Nephron progenitor cell (in vitro differentiated cells): Measurements from ENCODE around the gene PIN4.
A peak's percentile ranks its signal among the peaks of the same experiment; 100 is the strongest.

Experiments
- DNase-seq: peaks from one replicate; pipeline ENCODE4 v3.0.0; 2021
- H3K27ac Mint-ChIP-seq: 2 replicates; pipeline ENCODE4 v1.8.0; 2021; ENCODE audit warnings: mild to moderate bottlenecking, moderate library complexity, mixed read lengths
- H3K27me3 Mint-ChIP-seq: 2 replicates; pipeline ENCODE4 v1.8.0; 2021; ENCODE audit warnings: mild to moderate bottlenecking, low read depth, mixed read lengths; ENCODE audit not compliant: poor library complexity
- H3K36me3 Mint-ChIP-seq: 2 replicates; pipeline ENCODE4 v1.8.0; 2021; ENCODE audit warnings: low read depth, mixed read lengths
- H3K4me1 Mint-ChIP-seq: 2 replicates; pipeline ENCODE4 v1.8.0; 2021; ENCODE audit warnings: mixed read lengths
- H3K4me3 Mint-ChIP-seq: 2 replicates; pipeline ENCODE4 v1.8.0; 2021; ENCODE audit warnings: mild to moderate bottlenecking, moderate library complexity, mixed read lengths
- H3K9me3 Mint-ChIP-seq: 2 replicates; pipeline ENCODE4 v1.8.0; 2021; ENCODE audit warnings: mild to moderate bottlenecking, moderate library complexity, mixed read lengths
- CTCF ChIP-seq: fragments of 200-600 bp; sonication (generic); IDR thresholded peaks from 2 replicates; pipeline ENCODE4 v1.5.0; 2021; ENCODE audit warnings: antibody characterized with exemption

PIN4 gene

GRCh38 chrX:72176981-72177380 is 4.6 kb upstream of the PIN4 start:
- TF ChIP-seq CTCF, result no peak
- Mint-ChIP-seq H3K27me3 (peaks cover 12% of the 10 kb centered on the region), H3K27ac (no peak overlapping the region), H3K36me3 (peaks cover 4% of the 10 kb centered on the region), H3K4me3 (no peak overlapping the region), H3K4me1 (no peaks in the 10 kb centered on the region), H3K9me3 (peaks cover 48% of the 10 kb centered on the region)
- DNase-seq, result no peak

GRCh38 chrX:72180539-72180938 is 1.0 kb upstream of the PIN4 start:
- Mint-ChIP-seq H3K27me3 (peaks cover 3% of the 10 kb centered on the region), H3K9me3 (peaks cover 39% of the 10 kb centered on the region), H3K4me3 (no peak overlapping the region), H3K27ac (no peak overlapping the region), H3K36me3 (peaks cover 9% of the 10 kb centered on the region), H3K4me1 (no peaks in the 10 kb centered on the region)
- no peak for DNase-seq
- no peak for TF ChIP-seq CTCF

GRCh38 chrX:72182924-72183323 is 1.4 kb downstream of the PIN4 start:
- no peak for TF ChIP-seq CTCF
- no peak overlapping the region for H3K4me3 Mint-ChIP-seq
- no peaks in the 10 kb centered on the region for H3K4me1 Mint-ChIP-seq

GRCh38 chrX:72201836-72202536 is 20.4 kb downstream of the PIN4 start:
- peaks cover 48% of the 10 kb centered on the region for H3K36me3 Mint-ChIP-seq
- no peaks in the 10 kb centered on the region for H3K4me1 Mint-ChIP-seq
- peaks cover 34% of the 10 kb centered on the region for H3K9me3 Mint-ChIP-seq
- H3K27me3 Mint-ChIP-seq, result no peaks in the 10 kb centered on the region
- peak overlapping the region; percentile 29 for H3K27ac Mint-ChIP-seq
- no peak overlapping the region for H3K4me3 Mint-ChIP-seq
- no peak for TF ChIP-seq CTCF
- no peak for DNase-seq

More at GRCh38 chrX:72182924-72183323, 1.4 kb downstream of the PIN4 start:
- Mint-ChIP-seq H3K27ac (no peak overlapping the region), H3K27me3 (peaks cover 3% of the 10 kb centered on the region), H3K36me3 (peaks cover 18% of the 10 kb centered on the region), H3K9me3 (peaks cover 30% of the 10 kb centered on the region)
- DNase-seq, result no peak

DNA sequence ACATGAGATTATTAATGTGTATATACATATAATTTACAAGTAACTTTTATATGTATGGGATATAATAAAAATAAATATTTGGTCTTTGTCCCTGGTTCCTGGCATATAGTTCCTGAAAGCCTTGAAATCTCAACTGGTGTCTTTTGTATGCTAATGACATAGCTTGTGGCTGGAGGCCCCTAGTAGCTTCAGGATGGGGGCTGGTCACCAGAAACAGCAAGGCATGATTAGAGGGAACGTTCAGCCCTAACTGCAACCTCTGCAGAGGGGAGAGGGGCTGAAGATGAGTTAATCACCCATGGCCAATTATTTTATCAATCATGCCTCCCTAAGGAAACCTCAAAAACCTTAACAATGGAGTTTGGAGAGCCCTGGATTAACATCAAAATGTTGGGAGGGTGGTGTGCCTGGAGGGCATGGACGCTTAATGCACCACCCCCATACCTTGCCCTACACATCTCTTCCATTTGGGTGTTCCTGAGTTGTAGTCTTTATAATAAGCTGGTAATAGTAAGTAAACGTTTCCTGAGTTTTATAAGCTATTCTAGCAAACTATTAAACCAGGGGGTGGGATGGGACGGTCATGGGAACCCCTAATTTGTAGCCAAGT is 21.3 kb downstream of the PIN4 start:
- Mint-ChIP-seq H3K9me3 (peaks cover 43% of the 10 kb centered on the region), H3K27ac (peak overlapping the region; percentile 25), H3K4me3 (no peak overlapping the region), H3K36me3 (peaks cover 48% of the 10 kb centered on the region), H3K4me1 (no peaks in the 10 kb centered on the region), H3K27me3 (no peaks in the 10 kb centered on the region)
- DNase-seq, result no peak
- no peak for TF ChIP-seq CTCF

DNA sequence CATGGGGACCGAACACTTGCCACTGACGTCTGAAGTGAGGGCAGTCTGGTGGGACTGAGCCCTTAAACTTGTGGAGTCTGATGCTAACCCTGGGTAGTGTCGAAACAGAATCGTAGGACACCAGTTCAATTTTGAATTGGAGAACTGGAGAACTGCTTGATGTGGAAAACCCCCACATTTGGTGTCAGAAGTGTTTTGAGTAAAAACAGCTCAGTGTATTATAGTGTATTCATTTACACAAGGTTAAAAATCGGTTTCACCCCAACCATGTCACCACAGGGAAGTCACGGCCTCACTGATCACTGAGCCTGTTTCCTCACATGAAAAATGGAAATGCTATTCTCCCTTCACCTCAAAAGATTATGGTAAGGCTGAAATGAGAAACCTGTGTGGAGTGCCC is 21.9 kb downstream of the PIN4 start:
- no peak for DNase-seq
- peak overlapping the region; percentile 25 for H3K27ac Mint-ChIP-seq
- H3K4me1 Mint-ChIP-seq, result no peaks in the 10 kb centered on the region
- no peak overlapping the region for H3K4me3 Mint-ChIP-seq
- peaks cover 48% of the 10 kb centered on the region for H3K36me3 Mint-ChIP-seq
- TF ChIP-seq CTCF, result no peak
- peaks cover 45% of the 10 kb centered on the region for H3K9me3 Mint-ChIP-seq
- no peaks in the 10 kb centered on the region for H3K27me3 Mint-ChIP-seq
